Esophagus muscularis mucosa (tissue), 4 donors: Measurements from ENCODE around the gene AIMP1. TPM values are rescaled to one million over a fixed set of nuclear protein-coding genes. Genes with fewer than 3 reads are reported as not detected.

Experiments
- DNase-seq: peaks from one replicate; pipeline ENCODE4 v3.0.0-alpha.2; 2017; ENCODE audit errors: extremely low spot score
- H3K27ac ChIP-seq, 4 donors: fragments of 200-600 bp; sonication (generic); replicated peaks in 1 of 4; 1 replicate in 3 of 4; 2 replicates in 1 of 4; pipeline ENCODE4 v1.5.1; 2016 to 2019; ENCODE audit warnings: mild to moderate bottlenecking in 1 of 4
- H3K27me3 ChIP-seq, 4 donors: fragments of 200-600 bp; sonication (generic); one replicate each; pipeline versions ENCODE4 v1.5.1 to v1.6.0; 2016 to 2019
- H3K36me3 ChIP-seq, 4 donors: fragments of 200-600 bp; sonication (generic); one replicate each; pipeline ENCODE4 v1.5.1; 2016 to 2019
- H3K4me1 ChIP-seq, 4 donors: fragments of 200-600 bp; sonication (generic); one replicate each; pipeline ENCODE4 v1.5.1; 2016 to 2019
- H3K4me3 ChIP-seq, 4 donors: fragments of 200-600 bp; sonication (generic); 1 replicate in 2 of 4; 2 replicates in 2 of 4; pipeline ENCODE4 v1.5.1; 2016 to 2019; ENCODE audit warnings: mild to moderate bottlenecking in 4 of 4, moderate library complexity in 1 of 4
- H3K9me3 ChIP-seq, 4 donors: fragments of 200-600 bp; sonication (generic); 1 replicate in 3 of 4; 2 replicates in 1 of 4; pipeline ENCODE4 v1.5.1; 2016 to 2019
- EP300 ChIP-seq: sonication (generic); formaldehyde crosslinking; IDR thresholded peaks from one replicate; pipeline ENCODE4 v1.6.1; 2017; ENCODE audit warnings: antibody characterized with exemption
- POLR2A ChIP-seq: fragments of 450-650 bp; IDR thresholded peaks from one replicate; pipeline ENCODE4 v1.6.1; 2017; ENCODE audit warnings: antibody characterized with exemption, moderate library complexity, mild to moderate bottlenecking, low read depth
- POLR2AphosphoS5 ChIP-seq, 2 donors: sonication (generic); formaldehyde crosslinking; IDR thresholded peaks; one replicate each; pipeline ENCODE4 v1.6.1; 2017; ENCODE audit warnings: antibody characterized with exemption in 2 of 2
- WGBS: methylation state at CpG from one replicate; pipeline ENCODE4 v1.1.5; 2018; 5-methylcytosine and 5-hydroxymethylcytosine counted together
- intact Hi-C: fragments of 100-400 bp; cut with DNase I; formaldehyde crosslinking; loops from one replicate; pipeline ENCODE4 v1.15.1; 2023
- total RNA-seq, 4 donors: library from RNA; depleted of rRNA; stranded (reverse); fragments of >200 nt; gene quantifications; one replicate each; pipeline versions ENCODE4 v1.1.0 to v1.2.1, GENCODE V29; 2016
- TF ChIP-seq, protein P1 (sequence below), 3 experiments: fragments of 200-600 bp in 2 of 3; fragments of 450-650 bp in 1 of 3; sonication (generic) in 2 of 3; IDR thresholded peaks; one replicate each; pipeline ENCODE4 v1.5.1; 2017 to 2019; ENCODE audit warnings: antibody characterized with exemption in 3 of 3, mild to moderate bottlenecking in 2 of 3, moderate library complexity in 1 of 3

Gene AIMP1
- total RNA-seq, 4 donors from 2014 or later: 19.1 to 29.9 (median 25.7) TPM

DNA sequence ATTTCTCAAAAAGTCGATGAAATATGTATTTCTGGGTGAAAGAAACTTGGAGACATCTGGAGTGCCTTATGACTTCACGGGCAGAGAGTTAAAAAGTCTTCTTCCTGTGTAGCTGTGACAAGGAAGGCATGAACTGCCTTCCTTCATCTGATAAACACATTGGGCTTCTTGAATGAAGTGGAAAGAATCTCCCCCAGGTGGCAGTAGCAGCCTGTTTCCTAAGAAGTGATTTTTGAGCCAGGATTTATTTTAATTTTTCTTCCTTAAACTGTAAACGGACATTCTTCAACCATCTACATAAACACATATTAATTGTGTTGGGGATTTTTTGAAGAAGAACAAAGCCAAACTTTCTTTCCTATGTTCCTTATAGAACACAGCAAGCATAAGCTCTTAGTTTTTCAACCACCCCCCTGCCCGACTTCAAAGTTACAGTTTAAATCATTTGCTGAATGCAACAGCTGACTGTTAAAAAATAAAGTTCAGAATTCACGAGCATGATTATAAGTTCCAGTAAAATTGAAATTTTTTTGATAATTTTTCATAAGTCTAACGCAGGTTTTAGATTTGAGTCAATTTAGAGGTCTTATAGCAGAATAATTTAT lies 53.2 kb downstream of the AIMP1 start:
- H3K4me3 ChIP-seq: no peak overlapping the region
- 17% methylated on average over 6 of the region's 6 CpGs for WGBS
- intact Hi-C loops: loop anchor here (5.0 to 10.0 kb wide), 3 partner anchors 133 to 813 kb away; no protein-coding TSS in a partner anchor
- no peak for TF ChIP-seq POLR2AphosphoS5 (IDR thresholded peaks at IDR 0.05)
- TF ChIP-seq, protein P1, sequence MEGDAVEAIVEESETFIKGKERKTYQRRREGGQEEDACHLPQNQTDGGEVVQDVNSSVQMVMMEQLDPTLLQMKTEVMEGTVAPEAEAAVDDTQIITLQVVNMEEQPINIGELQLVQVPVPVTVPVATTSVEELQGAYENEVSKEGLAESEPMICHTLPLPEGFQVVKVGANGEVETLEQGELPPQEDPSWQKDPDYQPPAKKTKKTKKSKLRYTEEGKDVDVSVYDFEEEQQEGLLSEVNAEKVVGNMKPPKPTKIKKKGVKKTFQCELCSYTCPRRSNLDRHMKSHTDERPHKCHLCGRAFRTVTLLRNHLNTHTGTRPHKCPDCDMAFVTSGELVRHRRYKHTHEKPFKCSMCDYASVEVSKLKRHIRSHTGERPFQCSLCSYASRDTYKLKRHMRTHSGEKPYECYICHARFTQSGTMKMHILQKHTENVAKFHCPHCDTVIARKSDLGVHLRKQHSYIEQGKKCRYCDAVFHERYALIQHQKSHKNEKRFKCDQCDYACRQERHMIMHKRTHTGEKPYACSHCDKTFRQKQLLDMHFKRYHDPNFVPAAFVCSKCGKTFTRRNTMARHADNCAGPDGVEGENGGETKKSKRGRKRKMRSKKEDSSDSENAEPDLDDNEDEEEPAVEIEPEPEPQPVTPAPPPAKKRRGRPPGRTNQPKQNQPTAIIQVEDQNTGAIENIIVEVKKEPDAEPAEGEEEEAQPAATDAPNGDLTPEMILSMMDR (IDR thresholded peaks at IDR 0.05): peak; percentile 37 to 58 (median 48)
- H3K36me3 ChIP-seq: no peaks in the 10 kb centered on the region
- H3K9me3 ChIP-seq: no peaks in the 10 kb centered on the region
- peaks cover 0 to 4% (median 0%) of the 10 kb centered on the region in 4 donors for H3K27me3 ChIP-seq
- no peak for DNase-seq
- peaks cover 0 to 12% (median 6%) of the 10 kb centered on the region in 4 donors for H3K4me1 ChIP-seq
- H3K27ac ChIP-seq: no peak overlapping the region

DNA sequence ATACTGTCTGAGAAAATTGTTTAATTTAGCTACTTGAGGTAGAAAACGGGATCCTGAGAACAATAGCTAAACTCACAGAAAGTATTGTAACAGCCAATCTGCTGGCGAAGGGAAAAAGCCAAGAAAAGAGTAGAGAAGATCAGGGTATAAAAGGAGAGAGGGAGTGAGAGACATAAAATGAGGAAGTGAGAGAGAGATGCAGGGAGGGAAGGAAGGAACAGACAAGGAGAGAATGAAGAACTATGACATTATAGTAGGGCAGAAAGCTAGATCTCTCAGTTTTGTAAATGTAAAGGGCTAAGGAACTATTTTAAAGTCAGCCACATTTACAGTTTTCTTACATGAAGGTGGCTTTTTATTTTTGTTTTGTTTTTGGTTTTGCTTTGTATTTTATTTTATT lies 53.9 kb downstream of the AIMP1 start:
- Histone ChIP-seq H3K27me3 (peaks cover 0 to 4% (median 0%) of the 10 kb centered on the region in 4 donors), H3K9me3 (no peaks in the 10 kb centered on the region), H3K4me3 (no peak overlapping the region), H3K36me3 (no peaks in the 10 kb centered on the region), H3K4me1 (peaks cover 0 to 10% (median 4%) of the 10 kb centered on the region in 4 donors), H3K27ac (no peak overlapping the region)
- 72% methylated on average over 2 of the region's 2 CpGs for WGBS
- TF ChIP-seq POLR2AphosphoS5 (IDR thresholded peaks at IDR 0.05): no peak
- TF ChIP-seq, protein P1 (IDR thresholded peaks at IDR 0.05): no peak
- no peak for TF ChIP-seq POLR2A
- no peak for TF ChIP-seq EP300
- intact Hi-C loops: loop anchor here (5.0 kb wide), 1 partner anchor 132 kb away; no protein-coding TSS in a partner anchor
- DNase-seq: no peak

DNA sequence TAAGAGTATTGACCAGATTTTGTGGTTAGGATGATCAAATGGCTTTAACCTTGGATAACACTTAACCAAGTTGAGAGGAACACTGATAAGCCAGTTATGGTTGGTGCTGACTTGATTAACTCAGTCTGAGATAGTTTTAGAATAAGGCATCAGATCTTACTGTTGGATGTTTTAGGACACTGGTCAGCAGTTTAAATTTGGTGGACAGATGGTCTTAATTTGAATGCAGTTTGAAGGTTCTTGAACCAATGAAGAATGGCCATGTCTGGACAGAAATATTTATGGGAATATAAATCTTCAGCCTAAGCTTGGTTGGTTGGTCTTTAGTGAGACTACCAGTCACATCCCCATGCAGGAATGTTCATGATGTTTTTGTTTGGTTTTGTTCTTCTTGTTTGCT lies 54.8 kb downstream of the AIMP1 start:
- peaks cover 0 to 2% (median under 1%) of the 10 kb centered on the region in 4 donors for H3K4me1 ChIP-seq
- no peak for DNase-seq
- H3K36me3 ChIP-seq: no peaks in the 10 kb centered on the region
- H3K4me3 ChIP-seq: no peak overlapping the region
- H3K9me3 ChIP-seq: no peaks in the 10 kb centered on the region
- intact Hi-C loops: loop anchor here (5.0 kb wide), 1 partner anchor 131 kb away; no protein-coding TSS in a partner anchor
- TF ChIP-seq EP300 (no peak), POLR2A (no peak), POLR2AphosphoS5 (IDR thresholded peaks at IDR 0.05) (no peak)
- TF ChIP-seq, protein P1 (IDR thresholded peaks at IDR 0.05): no peak
- peaks cover 0 to 4% (median 0%) of the 10 kb centered on the region in 4 donors for H3K27me3 ChIP-seq
- no peak overlapping the region for H3K27ac ChIP-seq

DNA sequence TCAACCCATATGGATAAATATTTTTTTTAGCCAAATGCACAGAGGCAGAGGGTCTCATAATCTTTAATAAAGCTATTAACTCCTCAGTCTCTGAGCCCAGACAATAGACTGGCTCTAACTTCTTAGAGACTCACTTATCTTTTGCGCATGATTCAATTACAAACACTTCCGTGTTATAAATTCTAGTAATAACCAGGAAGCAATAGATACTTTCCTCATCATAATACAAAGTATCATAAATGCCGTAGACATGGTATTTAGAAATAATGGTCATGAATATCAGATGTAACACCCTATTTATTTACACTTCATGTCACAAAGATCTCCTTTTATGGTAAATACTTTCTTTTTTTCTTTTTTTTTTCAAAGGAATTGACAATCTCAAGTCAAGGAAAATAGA lies 56.7 kb downstream of the AIMP1 start:
- H3K27ac ChIP-seq: no peak overlapping the region
- intact Hi-C loops: loop anchor here (5.0 kb wide), 1 partner anchor 129 kb away; no protein-coding TSS in a partner anchor

More for the DNA sequence above, 56.7 kb downstream of the AIMP1 start:
- H3K9me3 ChIP-seq: no peaks in the 10 kb centered on the region
- 78% methylated on average over 3 of the region's 3 CpGs for WGBS
- peaks cover 0 to 4% (median 0%) of the 10 kb centered on the region in 4 donors for H3K27me3 ChIP-seq
- DNase-seq: no peak
- H3K36me3 ChIP-seq: no peaks in the 10 kb centered on the region
- no peak overlapping the region for H3K4me3 ChIP-seq
- H3K4me1 ChIP-seq: no peaks in the 10 kb centered on the region
- TF ChIP-seq POLR2AphosphoS5 (IDR thresholded peaks at IDR 0.05) (no peak), EP300 (no peak), POLR2A (no peak)
- TF ChIP-seq, protein P1 (IDR thresholded peaks at IDR 0.05): no peak
